IPS-15b (cell line): Measurements from ENCODE around the gene SIGMAR1.

ENCODE experiments used
- H3K27me3 ChIP-seq: one replicate; pipeline ENCODE4 v1.6.1; 2013; ENCODE audit warnings: low read length; ENCODE audit not compliant: control insufficient read depth, insufficient read depth
- H3K36me3 ChIP-seq: one replicate; pipeline ENCODE4 v1.6.1; 2013; ENCODE audit warnings: low read length; ENCODE audit not compliant: control insufficient read depth, insufficient read depth
- H3K4me1 ChIP-seq: one replicate; pipeline ENCODE4 v1.6.1; 2013; ENCODE audit warnings: mild to moderate bottlenecking, low read length; ENCODE audit not compliant: control insufficient read depth, insufficient read depth
- H3K4me3 ChIP-seq: one replicate; pipeline ENCODE4 v1.5.1; 2013; ENCODE audit warnings: low read depth, low read length
- H3K9ac ChIP-seq: one replicate; pipeline ENCODE4 v1.6.1; 2013; ENCODE audit warnings: low read depth, mild to moderate bottlenecking, low read length
- H3K9me3 ChIP-seq: one replicate; pipeline ENCODE4 v1.6.1; 2013; ENCODE audit warnings: mild to moderate bottlenecking, low read length; ENCODE audit not compliant: control insufficient read depth, insufficient read depth

Gene SIGMAR1

DNA sequence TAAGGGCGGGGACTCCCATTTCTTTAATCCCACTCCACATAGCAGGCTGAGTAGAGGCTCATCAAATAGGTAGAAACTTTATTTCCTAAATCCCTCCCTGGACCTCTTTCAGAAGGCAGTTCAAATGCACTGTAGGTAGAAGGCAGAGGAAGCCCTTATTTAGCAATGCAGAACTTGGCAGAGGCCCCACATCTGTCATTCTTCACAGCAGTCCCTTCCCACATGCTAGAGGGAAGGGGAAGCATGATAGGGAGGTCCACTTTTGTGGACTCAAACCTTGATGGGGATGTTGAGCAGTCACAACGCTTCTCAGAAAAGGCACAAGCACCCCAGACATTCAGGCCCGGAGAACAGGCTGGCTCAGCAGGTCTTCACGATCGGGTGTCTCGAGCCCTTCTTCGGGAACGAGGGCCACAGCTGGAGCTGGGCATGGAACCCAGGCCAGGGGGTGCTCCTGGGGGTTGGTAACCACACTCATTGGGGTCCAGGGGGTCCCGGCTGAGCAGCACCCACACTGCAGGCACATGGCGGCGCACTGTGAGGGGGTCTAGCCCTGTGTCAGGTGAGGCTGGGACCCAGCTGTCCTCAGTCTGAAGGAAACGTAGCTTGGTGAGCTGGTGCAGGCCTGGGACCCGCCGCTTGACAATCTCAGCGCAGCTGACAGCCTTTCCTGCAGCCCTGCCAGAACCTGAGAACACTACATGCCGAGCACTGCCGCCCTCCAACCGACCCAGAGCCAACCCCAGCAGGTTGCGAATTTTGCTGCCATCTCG, 27.0 kb downstream of the SIGMAR1 start:
- peaks cover 11% of the 10 kb centered on the region for H3K27me3 ChIP-seq
- H3K36me3 ChIP-seq, result no peaks in the 10 kb centered on the region
- H3K4me3 ChIP-seq, result peak overlapping the region; percentile 91
- no peaks in the 10 kb centered on the region for H3K9me3 ChIP-seq
- no peak overlapping the region for H3K9ac ChIP-seq
- peaks cover 2% of the 10 kb centered on the region for H3K4me1 ChIP-seq

DNA sequence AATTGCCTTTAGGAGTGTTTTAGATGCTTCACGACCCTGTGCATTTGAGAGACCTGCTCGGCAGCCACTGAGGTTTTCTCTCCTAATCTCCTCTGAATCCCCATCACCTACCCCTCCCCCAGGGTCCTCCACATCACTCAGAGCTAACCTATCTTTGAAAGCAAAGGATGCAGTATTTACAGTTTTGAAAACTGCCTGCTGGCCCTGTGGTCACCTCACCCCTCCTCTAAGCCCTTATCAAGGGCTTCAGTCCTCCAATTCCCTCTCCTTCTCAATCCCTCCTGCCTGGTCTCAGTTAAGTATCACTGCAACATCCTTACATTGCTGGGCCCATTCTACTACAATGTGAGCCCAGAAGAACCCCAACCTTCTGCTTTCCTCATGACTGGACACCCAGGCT, 30.3 kb downstream of the SIGMAR1 start:
- H3K36me3 ChIP-seq, result no peaks in the 10 kb centered on the region
- H3K9ac ChIP-seq, result no peak overlapping the region
- H3K27me3 ChIP-seq, result peaks cover 7% of the 10 kb centered on the region
- H3K9me3 ChIP-seq, result no peaks in the 10 kb centered on the region
- peaks cover 2% of the 10 kb centered on the region for H3K4me1 ChIP-seq
- H3K4me3 ChIP-seq, result no peak overlapping the region

DNA sequence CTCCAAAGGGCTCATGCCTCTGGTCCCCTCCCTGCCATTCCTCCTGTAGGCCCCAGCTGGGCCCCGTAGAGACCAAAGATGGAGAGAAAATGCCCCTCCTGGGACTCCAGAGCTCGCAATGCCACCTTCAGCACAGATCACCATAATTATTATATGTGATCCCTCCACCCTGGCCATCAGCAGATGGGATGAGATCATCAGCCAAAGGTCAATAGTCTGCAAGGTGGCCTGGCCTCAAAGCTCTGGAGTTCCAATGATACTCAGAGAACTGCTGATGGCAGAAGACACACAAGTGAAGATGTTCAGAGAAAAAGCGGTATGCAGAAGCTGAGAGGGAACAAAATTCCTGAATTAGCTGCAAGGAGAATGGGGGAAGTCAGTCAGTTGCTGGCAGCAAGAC, 30.7 kb downstream of the SIGMAR1 start:
- H3K4me1 ChIP-seq, result peaks cover 2% of the 10 kb centered on the region
- no peaks in the 10 kb centered on the region for H3K9me3 ChIP-seq
- H3K36me3 ChIP-seq, result no peaks in the 10 kb centered on the region
- H3K4me3 ChIP-seq, result no peak overlapping the region
- no peak overlapping the region for H3K9ac ChIP-seq
- H3K27me3 ChIP-seq, result peaks cover 7% of the 10 kb centered on the region

DNA sequence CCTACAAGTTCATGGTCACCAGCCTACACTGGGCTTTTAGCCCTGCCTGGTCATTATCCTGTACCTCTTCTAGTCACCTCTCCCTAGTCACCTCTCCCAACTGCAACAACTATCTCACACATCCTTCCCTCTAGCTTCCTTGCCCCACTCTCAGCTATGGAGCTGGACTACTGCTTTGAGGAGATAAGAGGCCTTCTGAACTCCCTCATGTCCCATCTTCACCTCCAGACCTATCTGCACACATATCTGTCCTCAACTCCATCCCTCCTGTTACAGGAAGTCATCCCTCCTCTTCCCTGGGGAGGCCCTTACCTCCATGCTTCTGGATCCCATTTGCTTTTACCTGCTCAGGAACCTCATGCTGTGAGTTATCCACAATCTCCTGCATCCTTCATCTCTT, 31.4 kb downstream of the SIGMAR1 start:
- Histone ChIP-seq H3K36me3 (no peaks in the 10 kb centered on the region), H3K4me3 (no peak overlapping the region), H3K27me3 (peaks cover 7% of the 10 kb centered on the region), H3K9ac (no peak overlapping the region), H3K4me1 (no peaks in the 10 kb centered on the region), H3K9me3 (no peaks in the 10 kb centered on the region)

DNA sequence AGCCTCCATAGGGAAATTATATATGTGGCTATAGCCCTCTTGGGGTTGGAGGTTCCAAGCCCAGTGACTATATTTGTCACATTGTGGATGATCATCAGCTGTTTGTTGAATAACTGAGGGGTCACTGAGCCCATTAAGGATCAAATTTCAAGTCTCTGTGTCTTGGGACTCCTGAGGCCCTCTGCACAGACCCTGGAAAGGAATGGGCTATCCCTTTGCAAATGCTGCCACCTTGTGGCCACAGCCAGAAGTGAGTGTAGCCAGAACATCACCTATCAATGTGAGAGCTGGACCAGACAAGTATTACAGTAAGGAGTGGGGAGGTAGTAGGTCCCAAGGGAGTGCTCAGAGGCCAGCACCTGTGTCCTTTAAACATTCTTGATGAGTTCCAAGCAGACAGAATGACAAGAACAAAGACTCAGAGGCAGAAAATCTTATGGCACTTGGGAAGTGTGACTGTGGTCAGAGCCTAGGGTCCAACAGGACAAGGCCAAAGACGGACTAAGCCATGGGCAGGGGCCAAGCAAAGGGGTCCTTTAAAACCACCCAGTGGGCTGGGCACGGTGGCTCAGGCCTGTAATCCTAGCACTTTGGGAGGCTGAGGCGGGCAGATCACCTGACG, 33.9 kb downstream of the SIGMAR1 start:
- Histone ChIP-seq H3K9ac (no peak overlapping the region), H3K36me3 (no peaks in the 10 kb centered on the region), H3K4me1 (no peaks in the 10 kb centered on the region), H3K4me3 (no peak overlapping the region), H3K27me3 (peaks cover 7% of the 10 kb centered on the region), H3K9me3 (no peaks in the 10 kb centered on the region)

DNA sequence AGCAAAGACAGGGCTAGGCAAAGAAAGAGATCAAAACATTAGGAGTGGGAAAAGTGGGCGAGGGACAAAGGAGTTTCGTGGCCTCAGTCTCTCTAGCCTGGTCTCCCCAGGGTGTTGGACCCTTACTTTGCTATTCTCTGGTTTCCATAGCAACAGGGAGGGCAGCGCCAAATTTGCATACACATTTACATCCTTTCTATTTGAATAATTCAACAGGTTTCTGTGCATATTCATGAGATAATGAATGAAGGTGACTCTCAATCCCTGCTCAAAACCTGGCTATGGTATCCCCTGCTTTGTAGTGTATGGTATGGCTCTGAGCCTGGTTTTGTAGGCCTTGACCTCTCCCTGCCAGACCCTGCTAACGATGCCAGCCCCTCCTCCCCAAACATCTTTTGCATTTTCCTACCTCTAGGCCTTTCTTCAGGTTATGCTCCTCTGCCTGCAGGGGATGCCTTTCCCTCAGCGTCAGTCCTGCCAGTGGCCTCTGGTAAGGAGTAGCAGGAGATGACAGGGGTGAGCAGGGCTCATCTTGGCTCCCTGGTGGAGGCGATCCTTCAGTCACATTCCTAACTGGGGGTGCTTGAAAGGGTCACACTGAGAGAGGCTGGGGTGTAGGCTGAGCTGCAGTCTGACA, 35.5 kb downstream of the SIGMAR1 start:
- Histone ChIP-seq H3K27me3 (peaks cover 7% of the 10 kb centered on the region), H3K36me3 (no peaks in the 10 kb centered on the region), H3K4me1 (no peaks in the 10 kb centered on the region), H3K9me3 (no peaks in the 10 kb centered on the region), H3K9ac (no peak overlapping the region), H3K4me3 (no peak overlapping the region)

DNA sequence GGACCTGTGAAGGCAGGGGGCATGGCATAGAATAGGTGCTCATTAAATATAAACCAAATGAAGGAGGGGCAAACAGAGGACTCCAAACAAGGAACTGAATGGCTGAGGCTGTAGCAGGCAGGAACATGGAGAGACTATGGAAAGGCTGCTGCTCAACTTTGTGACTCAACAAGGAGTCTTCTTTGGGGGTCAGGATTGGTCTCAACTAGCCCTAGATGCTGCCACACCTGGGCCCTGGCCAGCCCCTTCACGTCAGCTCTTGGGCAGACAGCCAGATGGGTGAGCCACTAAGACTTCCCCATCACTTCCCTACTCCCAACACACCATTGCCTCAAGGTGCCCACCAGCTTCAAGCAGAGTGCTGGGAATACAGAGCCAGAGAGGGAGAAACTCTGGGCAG, 36.7 kb downstream of the SIGMAR1 start:
- no peak overlapping the region for H3K4me3 ChIP-seq
- no peaks in the 10 kb centered on the region for H3K9me3 ChIP-seq
- peaks cover 6% of the 10 kb centered on the region for H3K27me3 ChIP-seq
- H3K9ac ChIP-seq, result no peak overlapping the region
- H3K36me3 ChIP-seq, result no peaks in the 10 kb centered on the region
- H3K4me1 ChIP-seq, result no peaks in the 10 kb centered on the region

DNA sequence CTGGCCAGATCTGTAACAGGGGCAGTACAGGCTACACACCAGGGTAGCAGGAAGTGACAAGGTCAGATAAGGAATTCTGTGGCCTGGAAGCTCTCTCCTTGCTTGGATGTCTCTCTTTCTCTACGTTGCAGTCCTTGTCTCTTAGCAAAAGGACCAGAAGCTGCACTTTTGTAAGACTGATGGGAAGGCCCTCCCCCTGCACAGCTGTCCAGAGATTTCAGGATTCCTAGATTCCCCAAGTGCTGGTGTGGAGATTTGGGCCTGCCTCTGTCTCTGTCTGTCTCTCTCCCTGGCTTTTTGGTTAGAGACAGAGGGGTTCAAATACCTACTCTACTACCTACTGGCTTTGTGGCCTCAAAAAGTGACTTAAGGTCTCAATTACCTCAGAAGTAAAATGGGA, 38.0 kb downstream of the SIGMAR1 start:
- H3K4me1 ChIP-seq, result no peaks in the 10 kb centered on the region
- no peaks in the 10 kb centered on the region for H3K9me3 ChIP-seq
- peaks cover 6% of the 10 kb centered on the region for H3K27me3 ChIP-seq
- no peak overlapping the region for H3K9ac ChIP-seq
- no peaks in the 10 kb centered on the region for H3K36me3 ChIP-seq
- H3K4me3 ChIP-seq, result no peak overlapping the region

DNA sequence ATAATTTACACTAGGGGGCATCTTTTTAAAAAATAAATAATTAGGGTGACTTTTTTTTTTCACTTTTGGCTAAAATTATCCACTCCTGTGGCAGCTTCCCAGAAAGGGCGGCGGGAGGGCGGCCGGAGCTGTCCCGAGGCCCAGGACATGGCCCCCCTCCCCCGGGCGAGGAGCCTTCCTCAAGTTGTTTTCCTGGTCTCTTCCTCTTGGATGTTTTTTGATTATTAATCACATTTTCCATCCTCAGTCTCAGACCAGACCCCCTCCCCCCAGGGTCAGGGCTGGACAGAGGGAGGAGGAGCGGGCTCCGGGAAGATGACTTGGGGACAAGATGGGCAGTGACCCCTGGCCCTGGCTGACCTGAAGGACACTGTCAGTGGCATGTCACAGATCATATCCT, 43.4 kb downstream of the SIGMAR1 start:
- Histone ChIP-seq H3K36me3 (no peaks in the 10 kb centered on the region), H3K4me3 (no peak overlapping the region), H3K4me1 (peaks cover 9% of the 10 kb centered on the region), H3K9ac (no peak overlapping the region), H3K27me3 (peaks cover 47% of the 10 kb centered on the region), H3K9me3 (no peaks in the 10 kb centered on the region)

DNA sequence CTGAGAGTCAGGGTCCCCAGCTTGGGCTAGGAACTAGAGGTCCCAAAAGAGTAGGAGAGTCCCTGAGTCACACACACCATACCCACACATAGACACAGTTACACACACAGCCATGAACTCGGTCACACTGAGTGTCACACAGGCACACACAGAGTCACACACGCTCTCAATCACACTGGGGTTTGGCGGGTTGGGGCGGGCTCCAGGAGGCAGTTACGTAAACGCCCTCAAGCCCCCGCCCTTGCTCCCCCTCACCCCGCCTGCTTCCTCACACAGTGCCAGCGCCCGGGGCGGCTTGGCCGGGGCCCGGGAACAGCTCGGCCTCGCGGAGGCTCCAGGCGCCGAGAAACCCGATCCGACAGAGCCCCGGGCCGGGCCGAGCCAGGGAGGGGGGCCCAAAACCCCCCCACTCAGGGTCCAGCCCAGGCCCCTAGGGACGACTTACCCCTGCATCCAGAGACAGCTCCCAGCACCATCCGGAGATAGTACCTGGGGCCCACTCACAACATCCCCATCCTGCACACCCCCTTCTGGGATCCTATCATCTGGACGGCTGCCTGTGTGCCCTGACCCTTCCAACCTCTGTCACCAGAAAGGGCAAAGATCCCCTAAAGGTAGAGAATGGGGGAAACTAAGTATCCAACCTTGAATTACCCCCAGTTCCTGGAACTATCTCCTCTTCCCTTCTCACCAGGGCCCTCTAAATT, 44.5 kb downstream of the SIGMAR1 start:
- no peaks in the 10 kb centered on the region for H3K9me3 ChIP-seq
- peak overlapping the region; percentile 39 for H3K4me3 ChIP-seq
- H3K9ac ChIP-seq, result no peak overlapping the region
- peaks cover 14% of the 10 kb centered on the region for H3K4me1 ChIP-seq
- H3K36me3 ChIP-seq, result no peaks in the 10 kb centered on the region
- H3K27me3 ChIP-seq, result peaks cover 59% of the 10 kb centered on the region

DNA sequence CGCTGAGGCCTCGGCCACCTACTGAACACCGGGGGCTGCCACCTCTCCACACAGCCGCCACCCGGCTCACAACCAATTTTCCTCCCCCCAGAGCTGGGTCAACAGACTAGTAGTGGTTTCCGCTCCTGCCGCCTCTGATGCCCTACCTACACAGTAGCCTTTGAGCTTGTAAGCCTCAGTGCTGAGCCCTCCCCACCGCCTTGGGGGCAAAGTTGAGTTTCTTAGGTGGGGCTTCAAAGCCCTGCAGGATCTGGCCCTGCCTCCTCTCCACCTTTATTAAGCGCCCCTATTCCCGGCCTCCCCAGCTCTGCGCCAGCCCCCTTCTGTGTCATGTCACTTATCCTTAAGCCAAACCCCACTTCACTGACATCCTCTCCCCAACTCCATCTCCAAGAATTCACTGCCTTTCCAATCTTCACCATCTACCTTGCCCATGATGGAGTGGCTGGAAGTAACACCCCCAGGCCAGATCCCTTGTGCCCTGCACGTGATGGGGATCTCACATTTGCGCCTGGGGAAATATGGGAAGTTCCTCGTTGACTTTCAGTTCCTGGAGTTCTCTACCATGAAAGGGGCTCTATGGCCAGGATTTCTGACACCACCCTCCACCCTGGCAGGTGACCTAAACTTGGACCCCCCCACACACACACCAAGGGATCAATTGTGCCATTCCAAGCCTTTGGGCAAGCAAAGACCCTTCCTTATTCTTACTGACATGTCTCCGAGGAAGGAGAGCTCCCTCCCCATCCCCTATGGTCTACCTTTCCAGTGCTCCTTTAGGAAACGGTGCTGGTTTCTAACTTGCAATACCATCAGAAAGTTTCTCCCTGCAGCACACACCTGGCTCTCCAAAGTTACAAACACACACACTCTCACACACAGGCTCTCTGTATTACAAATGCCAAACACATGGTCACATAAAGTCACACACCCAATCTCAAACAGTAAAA, 45.4 kb downstream of the SIGMAR1 start:
- peaks cover 67% of the 10 kb centered on the region for H3K27me3 ChIP-seq
- no peaks in the 10 kb centered on the region for H3K9me3 ChIP-seq
- H3K9ac ChIP-seq, result no peak overlapping the region
- H3K4me1 ChIP-seq, result peaks cover 14% of the 10 kb centered on the region
- no peaks in the 10 kb centered on the region for H3K36me3 ChIP-seq
- H3K4me3 ChIP-seq, result peak overlapping the region; percentile 39
